Ascending aorta (tissue), 2 donors: Measurements from ENCODE around the gene DCXR. TPM values are rescaled to one million over a fixed set of nuclear protein-coding genes. Genes with fewer than 3 reads are reported as not detected.

Experiments
- DNase-seq, 2 donors: peaks; one replicate each; pipeline ENCODE4 v3.0.0-alpha.2; 2019; ENCODE audit warnings: low spot score in 2 of 2
- H3K27ac ChIP-seq, 2 donors: fragments of 200-600 bp; sonication (generic); one replicate each; pipeline ENCODE4 v1.5.1; 2016 to 2017; ENCODE audit warnings: mild to moderate bottlenecking in 1 of 2
- H3K27me3 ChIP-seq: fragments of 200-600 bp; sonication (generic); one replicate; pipeline ENCODE4 v1.5.1; 2017
- H3K36me3 ChIP-seq, 2 donors: fragments of 200-600 bp; sonication (generic); one replicate each; pipeline ENCODE4 v1.5.1; 2016
- H3K4me1 ChIP-seq, 2 donors: fragments of 200-600 bp; sonication (generic); one replicate each; pipeline ENCODE4 v1.5.1; 2016 to 2017; ENCODE audit warnings: mild to moderate bottlenecking in 1 of 2
- H3K4me3 ChIP-seq, 2 donors: fragments of 200-600 bp; sonication (generic); one replicate each; pipeline ENCODE4 v1.5.1; 2016 to 2017; ENCODE audit warnings: mild to moderate bottlenecking in 1 of 2
- H3K9me3 ChIP-seq, 2 donors: fragments of 200-600 bp; sonication (generic); one replicate each; pipeline ENCODE4 v1.5.1; 2016
- CTCF ChIP-seq, 3 experiments: fragments of 200-600 bp in 2 of 3; fragments of 450-650 bp in 1 of 3; sonication (generic) in 2 of 3; IDR thresholded peaks; one replicate each; pipeline ENCODE4 v1.5.1; 2016 to 2019; ENCODE audit warnings: antibody characterized with exemption in 3 of 3, mild to moderate bottlenecking in 1 of 3, moderate library complexity in 1 of 3
- intact Hi-C: fragments of 100-400 bp; cut with DNase I; formaldehyde crosslinking; loops from one replicate; pipeline ENCODE4 v1.15.1; 2023
- total RNA-seq: library from RNA; depleted of rRNA; stranded (reverse); fragments of >200 nt; gene quantifications from one replicate; pipeline ENCODE4 v1.1.0, GENCODE V29; 2016

The DCXR gene
- total RNA-seq, 1 donor from 2014 or later = 160 TPM

DNA sequence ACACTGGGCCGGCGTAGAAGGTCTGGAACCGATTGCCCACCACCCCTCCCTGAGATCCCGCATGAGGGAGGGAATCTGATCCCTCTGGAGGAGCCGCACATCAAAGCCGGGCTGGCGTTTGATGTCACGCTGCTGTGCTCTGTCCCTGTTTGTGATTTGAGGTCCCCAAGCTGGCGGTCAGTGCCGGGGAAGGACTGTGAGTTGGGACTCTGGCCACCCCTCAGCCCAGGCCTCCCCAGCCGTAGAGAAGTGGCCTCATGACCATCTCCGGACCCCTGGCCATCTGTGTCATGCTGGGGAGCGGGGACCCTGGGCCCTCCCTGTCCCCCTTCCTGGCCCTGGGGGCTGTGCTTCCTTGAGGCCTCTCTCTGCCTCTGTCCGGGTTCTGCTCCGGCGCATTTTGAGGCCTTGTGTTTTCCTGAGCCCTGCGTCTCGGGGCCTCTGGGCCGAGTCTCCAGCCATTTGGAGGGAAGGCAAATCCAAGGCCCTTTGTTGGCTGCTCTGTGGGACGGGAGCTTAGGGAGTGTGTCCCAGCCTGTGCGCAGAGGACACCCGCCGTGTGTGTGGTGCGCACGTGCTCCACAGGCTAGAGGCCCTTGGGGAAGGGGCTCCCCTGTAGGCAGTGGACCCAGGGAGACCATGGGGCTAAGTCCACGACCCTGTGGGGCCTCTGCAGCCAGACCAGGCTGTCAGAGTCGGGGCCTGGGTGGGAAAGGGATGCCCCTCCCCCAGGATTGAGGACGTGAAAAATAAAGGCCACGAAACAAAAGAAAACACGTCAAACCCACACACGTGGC lies 45.0 kb downstream of the DCXR start:
- Histone ChIP-seq H3K27ac (peak overlapping the region; percentile 12 to 49), H3K4me1 (peaks cover 7 to 15% of the 10 kb centered on the region in 2 donors), H3K9me3 (no peaks in the 10 kb centered on the region), H3K27me3 (no peaks in the 10 kb centered on the region), H3K4me3 (peak overlapping the region in 1 of 2 donors; percentile 50), H3K36me3 (peaks cover 13 to 18% of the 10 kb centered on the region in 2 donors)
- intact Hi-C loops = no loop called here
- no peak for TF ChIP-seq CTCF (IDR thresholded peaks at IDR 0.05)
- DNase-seq = no peak

DNA sequence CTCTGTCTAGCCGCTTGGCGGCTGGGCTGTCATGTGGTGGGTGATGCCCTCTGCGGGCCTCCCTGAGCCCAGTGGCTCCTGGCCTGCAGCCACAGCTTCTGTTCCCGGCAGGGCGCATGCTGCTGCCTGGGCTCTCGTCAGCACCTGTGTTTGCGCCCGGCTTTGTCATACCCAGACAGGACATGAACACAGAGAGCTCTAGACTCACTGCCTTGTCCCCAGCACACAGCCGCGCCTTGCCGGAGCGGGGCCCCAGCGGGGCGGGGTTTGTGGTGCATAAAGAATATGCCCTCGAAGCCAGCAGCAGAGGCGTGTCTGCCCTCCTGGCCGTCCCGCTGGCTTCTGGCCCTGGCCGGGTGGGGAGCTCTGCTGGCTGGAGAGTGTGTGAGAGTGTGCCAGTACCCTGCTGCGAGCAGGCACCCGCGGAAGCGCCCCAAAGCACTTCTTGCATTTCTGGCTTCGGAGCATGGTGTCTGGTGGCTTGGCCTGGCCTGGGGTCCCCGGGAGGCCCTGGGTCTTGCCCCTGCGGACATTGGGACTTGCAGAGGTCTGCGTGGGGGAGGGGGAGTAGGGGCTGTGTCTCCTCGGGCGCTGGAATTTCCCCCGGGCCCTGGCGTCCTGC lies 45.7 kb downstream of the DCXR start:
- H3K27ac ChIP-seq = peak overlapping the region; percentile 12 to 49
- no peak for TF ChIP-seq CTCF (IDR thresholded peaks at IDR 0.05)
- intact Hi-C loops = no loop called here
- H3K36me3 ChIP-seq = peaks cover 9 to 19% of the 10 kb centered on the region in 2 donors
- peaks cover 7 to 15% of the 10 kb centered on the region in 2 donors for H3K4me1 ChIP-seq
- H3K9me3 ChIP-seq = no peaks in the 10 kb centered on the region
- H3K27me3 ChIP-seq = no peaks in the 10 kb centered on the region
- peak in 1 of 2 donors; percentile 81 for DNase-seq
- peak overlapping the region; percentile 24 to 50 for H3K4me3 ChIP-seq

DNA sequence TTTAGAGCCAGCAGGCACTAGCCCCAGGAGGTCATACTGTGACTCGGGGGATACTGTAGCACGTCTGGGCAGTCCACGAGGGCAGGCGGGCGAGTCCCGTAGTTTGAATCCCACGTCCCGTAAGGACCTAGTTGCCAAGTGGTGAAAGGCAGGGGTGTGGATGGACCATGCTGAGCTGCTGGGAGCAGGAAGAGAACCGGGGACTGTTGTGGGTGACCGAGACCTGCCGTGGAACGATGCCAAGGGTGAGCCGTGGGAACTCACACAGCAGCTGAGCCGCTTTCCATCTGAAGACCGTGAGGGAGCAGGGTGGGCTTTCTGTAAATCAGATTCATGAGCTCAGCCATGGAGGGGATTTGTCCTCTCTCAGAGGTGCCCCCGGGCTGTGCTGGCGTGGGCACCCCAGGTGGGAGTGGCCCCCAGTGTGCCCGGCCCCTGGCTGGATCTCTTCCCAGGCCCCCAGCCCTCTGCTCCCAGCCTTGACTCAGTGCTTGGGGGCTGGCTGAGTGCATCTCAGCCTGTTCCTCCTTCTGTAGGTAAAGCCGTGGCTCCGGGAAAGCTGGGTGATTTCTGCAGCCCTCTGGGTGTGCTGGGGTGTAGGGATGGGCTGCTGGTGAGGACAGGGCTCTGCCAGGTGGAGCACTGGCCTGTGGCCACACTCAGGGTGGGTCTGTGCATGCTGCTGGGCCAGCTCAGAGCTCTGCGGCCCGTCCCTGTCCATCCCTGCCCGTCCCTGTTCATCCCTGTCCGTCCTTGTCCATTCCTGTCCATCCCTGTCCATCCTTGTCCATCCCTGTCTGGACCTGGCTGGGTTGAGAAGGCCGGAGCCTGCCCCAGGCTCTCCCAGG lies 46.4 kb downstream of the DCXR start:
- H3K27me3 ChIP-seq = no peaks in the 10 kb centered on the region
- no peaks in the 10 kb centered on the region for H3K9me3 ChIP-seq
- H3K36me3 ChIP-seq = peaks cover 5 to 19% of the 10 kb centered on the region in 2 donors
- intact Hi-C loops = no loop called here
- peaks cover 7 to 15% of the 10 kb centered on the region in 2 donors for H3K4me1 ChIP-seq
- peak overlapping the region in 1 of 2 donors; percentile 50 for H3K4me3 ChIP-seq
- TF ChIP-seq CTCF (IDR thresholded peaks at IDR 0.05) = no peak
- H3K27ac ChIP-seq = peak overlapping the region; percentile 12 to 49
- no peak for DNase-seq

- Histone ChIP-seq H3K4me3 (no peak overlapping the region), H3K4me1 (peaks cover 5 to 11% of the 10 kb centered on the region in 2 donors), H3K9me3 (no peaks in the 10 kb centered on the region), H3K27ac (no peak overlapping the region), H3K27me3 (no peaks in the 10 kb centered on the region), H3K36me3 (peaks cover 11 to 42% of the 10 kb centered on the region in 2 donors)
- TF ChIP-seq CTCF (IDR thresholded peaks at IDR 0.05) = no peak
- DNase-seq = no peak
- intact Hi-C loops = no loop called here
These were observed 50.2 kb downstream of the DCXR start for GRCh38 chr17:81987161-81987770.

DNA sequence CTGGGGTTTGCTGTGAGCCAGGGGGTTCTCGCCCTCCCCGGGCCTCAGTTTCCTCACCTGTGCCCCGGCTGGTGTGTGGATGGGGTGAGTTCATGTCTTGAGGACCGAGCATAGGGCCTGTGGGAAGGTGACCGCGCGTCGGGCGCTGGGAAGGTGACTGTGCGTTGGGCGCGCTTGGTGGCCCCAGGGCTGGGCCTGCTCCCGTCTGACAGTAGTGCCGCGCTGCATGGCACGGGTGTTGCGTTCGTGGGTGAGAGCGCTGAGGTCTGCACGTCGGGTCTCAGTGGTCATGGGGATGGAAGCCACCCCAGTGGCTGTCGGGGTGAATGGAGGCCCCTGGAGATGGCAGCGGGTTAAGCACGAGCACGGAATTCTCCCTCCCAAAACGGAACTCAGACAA lies 50.9 kb downstream of the DCXR start:
- H3K27me3 ChIP-seq = no peaks in the 10 kb centered on the region
- no peaks in the 10 kb centered on the region for H3K9me3 ChIP-seq
- intact Hi-C loops = no loop called here
- H3K36me3 ChIP-seq = peaks cover 11 to 42% of the 10 kb centered on the region in 2 donors
- no peak for DNase-seq
- no peak overlapping the region for H3K4me3 ChIP-seq
- no peak overlapping the region for H3K27ac ChIP-seq
- no peak for TF ChIP-seq CTCF (IDR thresholded peaks at IDR 0.05)
- peaks cover 0 to 5% of the 10 kb centered on the region in 2 donors for H3K4me1 ChIP-seq
